ENCODE data around the gene SCAI.
"Not testable (repeated sequence)": the region's sequence is repeated elsewhere in the genome, so short reads cannot be mapped to it uniquely, and the experiment has no call there.

SCAI gene

DNA sequence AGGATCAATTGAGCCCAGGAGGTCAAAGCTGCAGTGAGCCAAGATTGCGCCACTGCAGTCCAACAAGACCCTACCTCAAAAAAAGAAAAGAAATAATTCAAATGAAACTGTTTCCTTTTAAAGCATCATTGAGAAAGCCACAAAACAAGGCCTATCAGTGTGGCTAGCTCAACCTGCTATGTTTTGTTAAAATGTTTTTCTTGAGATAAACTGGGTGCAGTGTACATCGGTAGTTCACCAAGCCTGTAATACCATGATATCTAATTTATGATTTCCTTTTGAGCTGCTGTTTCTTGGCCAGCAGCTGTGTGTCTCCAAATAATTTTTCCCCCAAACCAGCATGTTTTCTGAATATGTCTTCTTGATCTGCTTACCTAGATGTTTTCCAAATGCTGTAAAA is 105.2 kb downstream of the SCAI start:
- in situ Hi-C loops (cut with MboI; ENCODE audit: low sequenced_read_pairs) = no loop called here

DNA sequence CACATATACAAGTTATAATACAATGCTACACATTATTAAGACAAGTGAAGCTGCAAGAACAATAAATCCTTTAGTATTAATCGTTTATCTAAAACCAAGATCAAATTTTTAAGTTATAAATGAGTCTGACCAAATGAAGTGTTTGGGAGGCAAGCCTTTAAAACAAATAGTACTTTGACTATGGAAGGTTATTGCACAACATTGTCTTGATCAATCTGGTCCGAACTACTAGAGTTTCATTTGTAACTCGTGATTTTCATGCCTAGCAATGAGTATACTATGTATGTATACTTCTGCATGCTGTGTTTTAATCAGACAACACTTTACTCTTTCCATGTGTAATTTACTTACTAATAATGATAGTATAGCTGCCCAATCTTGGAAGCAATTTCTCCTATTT is 115.3 kb downstream of the SCAI start:
- in situ Hi-C loops (cut with MboI; ENCODE audit: low sequenced_read_pairs) = no loop called here

DNA sequence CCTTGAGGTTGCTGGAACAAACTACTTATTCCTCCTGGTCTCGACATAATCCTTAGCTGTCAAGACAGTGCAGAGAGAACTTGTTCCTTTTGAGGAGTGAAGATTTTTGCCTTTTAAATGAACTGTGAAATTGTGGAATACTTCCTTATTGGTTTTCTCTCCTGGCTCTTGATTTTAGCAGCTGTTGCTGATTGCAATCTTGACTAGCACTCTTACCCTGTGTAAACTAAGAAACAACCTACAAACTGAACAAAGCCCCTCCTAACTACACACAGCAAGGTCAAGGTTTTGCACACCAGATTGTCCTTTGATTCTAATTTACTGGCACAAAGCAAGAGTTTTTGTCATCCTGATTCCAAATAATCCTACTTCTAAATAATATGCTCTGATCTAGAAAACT is 118.4 kb downstream of the SCAI start:
- in situ Hi-C loops (cut with MboI; ENCODE audit: low sequenced_read_pairs) = no loop called here

DNA sequence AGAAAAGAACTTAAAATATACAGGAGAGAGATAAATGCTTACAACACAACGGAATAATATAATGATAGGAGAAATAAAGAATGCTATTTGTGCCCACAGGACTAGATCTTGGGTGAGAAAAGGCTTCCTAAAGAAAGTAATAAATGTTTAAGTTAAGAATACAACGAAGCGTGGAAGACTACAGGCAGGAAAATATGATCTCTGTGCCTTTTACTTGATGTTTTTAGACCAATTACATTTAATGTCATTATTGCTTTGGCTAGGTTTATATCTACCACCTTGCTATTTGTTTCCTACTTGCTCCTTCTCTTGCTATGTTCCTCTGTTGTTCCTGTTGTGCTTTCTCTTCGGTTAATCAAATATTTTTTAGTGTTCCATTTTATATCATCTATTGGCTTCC is 122.3 kb downstream of the SCAI start:
- in situ Hi-C loops (cut with MboI; ENCODE audit: low sequenced_read_pairs) = no loop called here

DNA sequence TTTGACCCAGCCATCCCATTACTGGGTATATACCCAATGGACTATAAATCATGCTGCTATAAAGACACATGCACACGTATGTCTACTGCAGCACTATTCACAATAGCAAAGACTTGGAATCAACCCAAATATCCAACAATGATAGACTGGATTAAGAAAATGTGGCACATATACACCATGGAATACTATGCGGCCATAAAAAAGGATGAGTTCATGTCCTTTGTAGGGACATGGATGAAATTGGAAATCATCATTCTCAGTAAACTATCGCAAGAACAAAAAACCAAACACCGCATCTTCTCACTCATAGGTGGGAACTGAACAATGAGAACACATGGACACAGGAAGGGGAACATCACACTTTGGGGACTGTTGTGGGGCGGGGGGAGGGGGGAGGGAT is 127.7 kb downstream of the SCAI start:
- in situ Hi-C loops (cut with MboI; ENCODE audit: low sequenced_read_pairs) = not testable (repeated sequence)

DNA sequence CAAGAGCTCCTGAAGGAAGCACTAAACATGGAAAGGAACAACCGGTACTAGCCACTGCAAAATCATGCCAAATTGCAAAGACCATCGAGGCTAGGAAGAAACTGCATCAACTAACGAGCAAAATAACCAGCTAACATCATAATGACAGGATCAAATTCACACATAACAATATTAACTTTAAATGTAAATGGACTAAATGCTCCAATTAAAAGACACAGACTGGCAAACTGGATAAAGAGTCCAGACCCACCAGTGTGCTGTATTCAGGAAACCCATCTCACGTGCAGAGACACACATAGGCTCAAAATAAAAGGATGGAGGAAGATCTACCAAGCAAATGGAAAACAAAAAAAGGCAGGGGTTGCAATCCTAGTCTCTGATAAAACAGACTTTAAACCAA is 131.3 kb downstream of the SCAI start:
- in situ Hi-C loops (cut with MboI; ENCODE audit: low sequenced_read_pairs) = not testable (repeated sequence)

DNA sequence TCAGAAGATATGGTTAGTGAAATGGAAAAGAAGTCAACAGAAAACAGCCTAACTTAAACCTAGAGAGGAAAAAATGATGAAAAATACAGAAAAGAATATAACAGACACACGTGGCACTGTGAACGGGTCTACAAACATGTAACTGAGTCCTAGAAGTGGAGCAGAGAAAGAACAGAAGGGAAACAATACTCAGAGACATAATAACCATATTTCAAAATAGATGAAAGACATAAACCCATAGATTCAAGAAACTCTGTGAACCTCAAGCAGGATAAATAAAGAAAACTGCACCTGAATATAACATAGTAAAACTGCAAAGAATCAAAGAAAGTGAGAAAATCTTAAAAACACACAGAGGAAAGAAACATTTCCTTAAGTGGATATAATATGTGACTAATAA is 134.7 kb downstream of the SCAI start:
- in situ Hi-C loops (cut with MboI; ENCODE audit: low sequenced_read_pairs) = no loop called here

DNA sequence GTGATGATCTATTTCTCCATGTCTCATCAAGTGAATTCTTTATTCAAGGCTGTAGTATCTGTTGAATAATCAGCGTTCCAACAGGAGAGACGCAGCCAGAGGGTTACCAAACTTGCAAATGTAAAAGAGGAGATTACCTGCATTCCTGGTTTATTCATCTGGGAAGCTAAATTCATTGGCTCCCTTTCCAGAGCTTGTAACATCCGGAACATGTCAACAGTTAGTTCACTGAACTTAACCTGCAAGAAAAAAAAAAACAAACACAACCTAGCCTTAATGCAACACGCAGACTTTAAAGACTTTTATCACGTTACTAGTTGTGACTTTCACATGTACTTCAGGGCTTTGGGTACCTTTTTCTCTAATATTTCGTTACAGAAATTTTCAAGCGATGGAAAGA is 140.0 kb downstream of the SCAI start:
- in situ Hi-C loops (cut with MboI; ENCODE audit: low sequenced_read_pairs) = no loop called here

DNA sequence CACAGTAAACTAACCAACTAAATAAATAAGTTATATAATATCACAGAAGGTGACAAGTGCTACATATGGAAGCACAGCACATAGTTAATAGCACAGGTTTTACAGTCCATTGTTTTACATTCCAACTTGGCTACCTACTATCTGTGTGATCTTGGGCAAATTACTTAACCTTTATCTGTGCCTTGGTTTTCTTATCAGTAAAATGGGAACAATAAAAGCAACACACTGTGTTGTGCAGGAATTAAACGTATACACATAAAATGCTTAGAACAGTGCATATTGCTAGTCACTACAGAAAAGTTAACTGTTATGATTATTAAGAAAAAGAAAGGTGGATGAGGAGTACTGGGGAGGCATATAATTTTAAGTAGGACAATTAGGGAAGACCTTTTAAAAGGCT is 159.6 kb downstream of the SCAI start:
- in situ Hi-C loops (cut with MboI; ENCODE audit: low sequenced_read_pairs) = no loop called here

DNA sequence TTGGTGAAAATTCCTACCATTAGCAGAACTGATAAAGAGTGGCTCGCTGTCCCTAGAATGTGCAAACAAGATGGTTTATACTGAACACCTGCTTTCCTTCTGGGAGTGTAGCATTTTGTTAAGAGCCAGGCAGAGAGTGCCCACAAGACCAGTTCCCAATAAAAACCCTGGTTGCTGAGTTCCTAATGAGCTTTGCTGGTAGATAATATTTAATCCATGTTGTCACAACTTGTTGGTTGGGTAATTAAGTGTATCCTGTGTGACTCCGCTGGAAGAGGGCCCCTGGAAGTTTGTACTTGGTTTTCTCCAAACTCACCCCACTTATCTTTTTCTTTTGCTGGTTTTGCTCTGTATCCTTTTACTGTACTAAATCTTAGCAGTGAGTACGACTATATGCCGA is 162.9 kb downstream of the SCAI start:
- in situ Hi-C loops (cut with MboI; ENCODE audit: low sequenced_read_pairs) = no loop called here

DNA sequence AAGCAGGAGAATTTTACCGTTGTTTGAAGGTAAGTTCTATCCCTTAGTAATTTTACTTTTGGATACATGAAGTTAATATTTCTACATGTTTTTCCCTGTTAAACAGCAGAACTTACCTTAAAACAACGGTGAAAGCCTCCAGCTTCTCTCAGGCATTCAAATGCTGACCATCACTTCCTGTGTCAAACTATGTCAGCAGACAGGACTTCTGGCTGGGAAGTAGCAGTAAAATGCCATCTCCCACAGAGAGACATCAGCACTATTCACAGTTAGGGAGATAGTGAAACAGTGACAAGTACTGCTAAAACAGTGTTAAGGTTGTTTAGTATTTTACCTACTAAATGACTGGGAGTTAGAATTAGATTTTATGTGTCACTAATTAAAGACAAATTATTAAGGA is 168.2 kb downstream of the SCAI start:
- in situ Hi-C loops (cut with MboI; ENCODE audit: low sequenced_read_pairs) = no loop called here

DNA sequence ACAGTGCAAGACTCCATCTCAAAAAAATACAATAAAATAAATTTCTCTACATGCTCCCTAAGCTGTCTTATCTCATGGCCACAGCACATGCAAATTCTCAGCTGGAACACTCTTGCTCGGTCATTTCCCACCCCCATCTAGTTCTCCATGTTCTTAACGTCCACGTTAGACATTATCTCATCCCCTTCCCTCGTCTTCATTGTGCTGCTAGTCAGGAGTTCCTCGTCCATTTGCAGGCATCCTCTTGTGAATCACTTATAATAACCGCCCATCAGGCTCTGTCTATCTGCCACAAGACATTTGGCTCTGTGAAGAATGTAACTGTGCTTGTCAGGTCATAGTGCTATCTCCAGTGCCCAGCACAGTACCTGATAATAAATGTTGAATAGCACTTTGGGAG is 169.5 kb downstream of the SCAI start:
- in situ Hi-C loops (cut with MboI; ENCODE audit: low sequenced_read_pairs) = no loop called here

DNA sequence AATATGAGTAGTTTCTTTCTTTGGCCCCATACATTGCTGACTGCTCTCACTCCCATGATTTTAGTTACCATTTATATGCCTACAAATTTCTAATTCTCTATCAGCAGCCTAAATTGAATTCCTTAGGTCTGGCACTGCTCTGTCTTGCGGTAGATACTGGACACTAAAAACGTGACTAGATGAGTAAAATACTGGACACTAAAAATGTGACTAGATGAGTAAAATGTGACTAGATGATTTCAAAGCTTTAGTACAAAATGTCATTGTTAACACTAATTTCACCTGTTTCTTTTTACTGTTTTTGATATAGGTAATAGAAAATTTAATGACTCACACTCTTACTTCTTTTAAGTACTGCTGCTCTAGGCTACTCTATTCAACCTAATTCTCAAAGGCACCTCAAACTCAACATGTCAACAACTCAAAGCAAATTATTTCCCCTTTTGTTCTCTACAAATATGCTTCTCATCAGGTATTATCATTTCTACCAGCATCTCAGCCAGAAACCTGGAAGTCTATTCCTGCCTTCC is 171.0 kb downstream of the SCAI start:
- in situ Hi-C loops (cut with MboI; ENCODE audit: low sequenced_read_pairs) = no loop called here

DNA sequence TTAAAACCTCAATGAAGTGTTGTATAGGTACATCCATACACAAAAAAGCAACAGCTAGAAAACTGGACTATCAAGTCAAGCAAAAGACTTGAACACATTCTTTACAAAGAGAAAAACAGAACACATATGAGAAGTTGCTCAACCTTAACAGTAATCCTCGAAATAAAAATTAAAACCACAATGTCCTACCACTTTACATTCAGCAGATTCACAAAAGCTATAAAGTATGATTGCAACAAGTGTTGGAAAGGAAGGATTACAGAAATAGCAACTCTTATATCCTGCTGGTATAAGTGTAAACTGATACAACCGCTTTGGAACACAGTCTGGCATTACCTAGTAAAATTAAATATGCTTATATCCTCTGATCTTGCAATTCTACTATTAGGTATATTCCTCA is 173.9 kb downstream of the SCAI start:
- in situ Hi-C loops (cut with MboI; ENCODE audit: low sequenced_read_pairs) = no loop called here

DNA sequence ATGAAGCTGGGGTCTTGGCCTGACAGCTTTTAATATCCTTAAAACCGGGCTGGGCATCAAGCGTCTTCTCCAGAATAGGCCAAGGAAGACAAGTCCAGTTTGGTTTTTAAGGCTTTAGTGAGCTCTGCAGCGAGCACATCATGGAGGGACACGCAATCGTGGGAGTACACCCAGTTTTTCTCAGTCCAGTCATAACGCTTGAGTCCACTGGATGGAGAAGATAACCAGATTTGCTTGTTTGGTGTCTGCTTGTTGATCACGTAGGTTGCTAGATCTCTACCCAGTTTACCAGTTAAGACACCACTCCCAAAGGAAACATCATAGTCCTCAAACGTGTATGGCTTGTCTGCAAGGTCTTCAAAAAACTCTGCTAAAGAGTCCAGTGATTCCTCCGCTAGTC is 175.1 kb downstream of the SCAI start:
- in situ Hi-C loops (cut with MboI; ENCODE audit: low sequenced_read_pairs) = no loop called here

DNA sequence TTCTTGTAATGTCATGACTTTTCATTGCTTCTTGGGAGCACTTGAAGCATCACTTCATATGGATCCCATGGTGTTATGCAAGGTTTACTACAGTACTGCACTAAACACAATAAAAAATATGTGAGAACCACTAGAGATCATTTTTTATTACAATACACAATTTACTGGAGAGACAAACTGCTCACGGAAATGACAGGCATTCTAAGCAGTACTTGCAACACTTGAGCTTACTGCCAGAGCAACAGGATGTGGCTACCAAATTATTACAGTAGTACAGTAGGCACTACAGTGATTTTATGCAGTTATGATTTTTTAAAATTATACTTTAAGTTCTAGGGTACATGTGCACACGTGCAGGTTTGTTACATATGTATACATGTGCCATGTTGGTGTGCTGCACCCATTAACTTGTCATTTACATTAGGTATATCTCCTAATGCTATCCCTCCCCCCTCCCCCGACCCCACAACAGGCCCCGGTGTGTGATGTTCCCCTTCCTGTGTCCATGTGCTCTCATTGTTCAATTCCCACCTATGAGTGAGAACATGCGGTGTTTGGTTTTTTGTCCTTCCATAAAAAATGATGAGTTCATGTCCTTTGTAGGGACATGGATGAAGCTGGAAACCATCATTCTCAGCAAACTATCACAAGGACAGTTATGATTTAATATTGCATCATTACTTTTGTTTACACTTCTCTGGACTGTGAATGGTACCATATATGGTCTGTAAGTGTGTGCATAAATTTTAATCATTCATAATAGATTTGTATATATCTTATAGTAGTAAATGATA is 177.4 kb downstream of the SCAI start:
- in situ Hi-C loops (cut with MboI; ENCODE audit: low sequenced_read_pairs) = not testable (repeated sequence)

DNA sequence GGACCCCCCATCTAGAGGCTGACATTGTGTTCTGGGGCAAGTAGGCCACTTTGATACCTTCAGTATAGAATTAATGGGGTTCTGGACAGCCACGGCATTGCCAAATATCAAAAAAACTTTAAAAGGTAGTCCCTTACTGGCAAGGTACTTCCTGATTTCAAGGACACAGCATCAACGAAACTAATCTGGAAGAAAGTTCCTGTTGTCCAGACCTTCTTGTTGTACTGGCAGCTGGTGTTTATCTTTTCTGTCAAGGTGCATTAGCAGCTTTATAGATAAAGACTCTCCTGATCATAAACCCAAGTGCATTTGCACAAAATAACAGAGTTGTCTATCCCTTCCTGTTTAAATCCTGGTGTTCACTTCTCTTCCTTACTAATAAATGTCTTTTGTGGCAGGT is 178.7 kb downstream of the SCAI start:
- in situ Hi-C loops (cut with MboI; ENCODE audit: low sequenced_read_pairs) = no loop called here

DNA sequence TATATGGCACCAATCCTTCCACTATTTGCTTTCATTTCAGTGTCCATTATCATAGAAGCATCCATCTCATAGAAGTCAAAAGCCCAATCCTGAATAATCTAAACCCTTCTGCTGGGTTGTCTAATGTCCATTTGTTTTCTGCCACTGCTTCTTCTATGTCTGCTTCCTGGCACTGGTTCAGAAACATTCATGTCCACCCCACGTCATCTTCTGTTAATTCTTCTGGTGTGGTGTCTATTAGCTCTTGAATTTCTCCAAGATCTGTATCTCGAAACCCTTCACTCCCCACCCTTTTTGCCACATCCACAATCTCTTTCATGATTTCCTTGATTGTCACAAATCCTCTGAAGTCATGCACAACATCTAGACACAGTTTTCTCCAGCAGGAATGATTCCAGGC is 179.3 kb downstream of the SCAI start:
- in situ Hi-C loops (cut with MboI; ENCODE audit: low sequenced_read_pairs) = no loop called here

DNA sequence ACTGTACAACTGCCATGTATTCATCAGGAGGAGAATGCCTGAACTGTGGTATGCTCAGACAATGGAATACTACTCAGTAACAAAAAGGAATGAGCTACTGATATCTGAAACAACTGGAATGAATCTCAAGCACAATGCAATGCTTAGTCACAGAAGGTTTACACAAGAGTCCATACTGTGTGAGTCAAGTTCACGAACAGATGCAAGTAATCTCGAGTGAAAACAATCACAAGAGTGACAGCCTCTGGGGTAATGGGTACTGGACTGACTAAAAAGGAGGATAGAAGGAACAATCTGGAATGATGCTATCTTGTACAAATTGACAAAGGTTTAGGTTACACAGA is 182.9 kb downstream of the SCAI start:
- in situ Hi-C loops (cut with MboI; ENCODE audit: low sequenced_read_pairs) = no loop called here

DNA sequence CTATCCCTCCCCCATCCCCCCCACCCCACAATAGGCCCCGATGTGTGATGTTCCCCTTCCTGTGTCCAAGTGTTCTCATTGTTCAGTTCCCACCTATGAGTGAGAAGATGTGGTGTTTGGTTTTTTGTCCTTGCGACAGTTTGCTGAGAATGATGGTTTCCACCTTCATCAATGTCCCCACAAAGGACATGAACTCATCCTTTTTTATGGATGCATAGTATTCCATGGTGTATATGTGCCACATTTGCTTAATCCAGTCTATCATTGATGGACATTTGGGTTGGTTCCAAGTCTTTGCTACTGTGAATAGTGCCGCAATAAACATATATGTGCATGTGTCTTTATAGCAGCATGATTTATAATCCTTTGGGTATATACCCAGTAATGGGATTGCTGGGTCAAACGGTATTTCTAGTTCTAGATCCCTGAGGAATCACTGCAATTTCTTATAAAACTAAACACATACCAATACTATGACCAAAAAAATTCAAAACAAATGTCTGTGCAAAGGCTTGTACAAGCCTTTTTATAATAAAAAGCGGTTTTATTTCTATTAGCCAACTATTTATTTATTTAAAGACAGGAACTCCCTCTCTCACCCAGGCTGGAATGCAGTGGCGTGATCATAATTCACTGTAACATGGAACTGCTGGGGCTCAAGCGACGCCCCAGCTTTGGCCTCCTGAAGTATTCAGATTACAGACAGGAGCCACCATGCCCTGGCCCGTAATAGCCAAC is 183.5 kb downstream of the SCAI start:
- in situ Hi-C loops (cut with MboI; ENCODE audit: low sequenced_read_pairs) = not testable (repeated sequence)

DNA sequence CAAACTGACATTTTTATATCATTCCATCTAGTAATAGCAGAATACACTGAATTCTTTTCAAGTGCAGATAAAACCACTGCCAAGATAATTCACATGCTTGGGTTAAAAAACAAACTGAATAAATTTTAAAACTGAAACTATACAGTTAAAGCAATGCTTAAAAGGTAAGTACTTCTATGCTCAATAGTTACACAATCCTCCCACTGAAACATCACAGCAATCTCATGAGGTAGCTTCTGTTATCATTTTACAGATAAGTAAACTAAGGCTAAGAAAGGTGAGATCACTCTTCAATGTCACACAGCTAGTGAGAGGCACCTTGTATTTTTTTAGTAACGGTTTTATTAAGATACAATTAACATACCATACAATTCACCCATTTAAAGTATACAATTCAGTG is 189.1 kb downstream of the SCAI start:
- in situ Hi-C loops (cut with MboI; ENCODE audit: low sequenced_read_pairs) = no loop called here

DNA sequence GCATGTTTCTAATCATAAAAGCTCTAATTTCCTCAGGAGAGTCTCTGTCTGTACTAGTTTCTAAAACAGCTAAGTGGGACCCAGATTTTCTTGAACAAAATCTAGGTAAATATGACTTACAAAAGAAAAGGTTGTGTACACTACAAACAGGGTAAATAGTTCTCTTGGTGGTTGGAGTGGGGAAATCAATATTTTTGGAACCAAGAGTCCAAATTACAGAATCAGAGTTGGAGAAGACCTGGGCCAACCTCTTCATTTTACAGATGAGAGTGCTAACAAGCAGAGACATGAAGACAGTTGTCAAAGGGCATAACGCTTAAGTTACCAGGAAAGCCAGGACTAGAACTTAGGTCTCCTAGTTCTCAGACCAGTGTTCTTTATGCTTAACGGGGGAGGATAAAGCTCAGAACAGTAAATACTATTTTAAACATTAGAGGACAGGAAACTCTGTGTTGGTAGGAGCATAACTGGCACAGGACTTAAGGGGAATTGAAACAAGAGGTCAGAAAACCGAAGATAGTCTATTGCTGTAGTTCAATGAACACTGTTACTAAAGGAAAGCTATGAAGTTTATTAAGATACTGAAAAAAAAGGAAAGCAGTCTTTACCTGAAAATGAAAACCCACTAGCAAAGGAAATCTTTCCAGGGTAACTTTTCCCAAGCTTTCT is 193.1 kb downstream of the SCAI start:
- in situ Hi-C loops (cut with MboI; ENCODE audit: low sequenced_read_pairs) = no loop called here
